Activated effector memory CD4-positive, alpha-beta T cell treated with Interleukin-2 at 50 U/mL for 16 hours (primary cell): Measurements from ENCODE around the gene TIMM44.

Experiments used
- DNase-seq: peaks from one replicate; pipeline ENCODE4 v3.0.0-alpha.2; 2020

TIMM44 gene

GRCh38 chr19:7912697-7913564 is 30.5 kb downstream of the TIMM44 start:
- DNase-seq, result no peak

DNA sequence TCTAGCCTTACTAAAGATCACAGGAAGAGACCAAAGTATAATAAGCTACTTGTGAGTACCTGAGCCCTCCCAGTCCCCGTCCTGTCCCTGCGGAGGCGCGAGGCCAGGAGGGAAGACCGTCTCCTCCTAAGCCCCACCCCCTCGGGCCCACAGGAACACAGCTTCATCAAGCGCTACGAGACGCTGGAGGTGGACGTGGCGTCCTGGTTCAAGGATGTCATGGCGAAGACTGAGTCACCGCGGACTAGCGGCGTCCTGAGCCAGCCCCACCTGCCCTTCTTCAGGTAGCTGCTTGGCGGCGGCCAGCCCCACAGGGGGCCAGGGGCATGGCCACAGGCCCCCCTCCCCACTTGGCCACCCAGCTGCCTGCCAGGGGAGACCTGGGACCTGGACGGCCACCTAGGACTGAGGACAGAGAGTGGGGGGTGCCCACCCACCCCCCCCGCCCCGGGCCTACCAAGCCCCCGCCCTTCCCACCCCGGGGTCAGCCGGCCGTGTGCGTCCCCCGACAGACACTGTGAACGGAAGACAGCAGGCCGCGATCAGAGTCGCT is 31.2 kb downstream of the TIMM44 start:
- DNase-seq, result no peak

DNA sequence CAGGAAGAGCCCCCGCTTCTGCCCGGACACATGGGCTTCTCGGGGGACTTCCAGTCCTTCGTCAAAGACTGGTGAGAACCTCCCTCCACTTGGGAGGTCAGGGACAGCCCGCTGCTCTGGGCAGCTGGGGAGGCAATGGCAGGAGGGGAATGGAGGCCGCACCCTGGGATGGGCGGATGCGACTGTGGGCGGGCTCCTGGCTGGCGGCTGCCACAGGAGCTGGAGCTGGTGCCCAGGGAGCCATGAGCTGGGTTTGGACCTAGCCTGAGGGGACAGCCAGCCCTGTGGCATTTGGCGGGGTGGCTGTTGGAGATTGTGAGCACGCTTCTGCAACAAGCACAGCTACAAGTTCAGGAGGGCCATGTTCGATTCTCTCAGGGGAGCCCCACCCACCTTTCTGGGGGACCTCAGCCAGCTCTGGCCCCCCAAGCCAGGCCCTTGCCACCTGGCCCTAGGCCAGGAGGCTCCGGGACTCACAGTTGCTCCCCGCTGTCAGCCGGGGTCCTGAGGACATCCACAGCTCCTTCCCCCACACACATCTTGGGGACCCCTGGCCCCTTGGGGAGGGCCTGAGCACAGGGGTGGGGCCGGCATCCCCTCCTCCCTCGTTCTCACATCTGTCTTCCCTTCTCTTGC is 31.8 kb downstream of the TIMM44 start:
- DNase-seq, result no peak

DNA sequence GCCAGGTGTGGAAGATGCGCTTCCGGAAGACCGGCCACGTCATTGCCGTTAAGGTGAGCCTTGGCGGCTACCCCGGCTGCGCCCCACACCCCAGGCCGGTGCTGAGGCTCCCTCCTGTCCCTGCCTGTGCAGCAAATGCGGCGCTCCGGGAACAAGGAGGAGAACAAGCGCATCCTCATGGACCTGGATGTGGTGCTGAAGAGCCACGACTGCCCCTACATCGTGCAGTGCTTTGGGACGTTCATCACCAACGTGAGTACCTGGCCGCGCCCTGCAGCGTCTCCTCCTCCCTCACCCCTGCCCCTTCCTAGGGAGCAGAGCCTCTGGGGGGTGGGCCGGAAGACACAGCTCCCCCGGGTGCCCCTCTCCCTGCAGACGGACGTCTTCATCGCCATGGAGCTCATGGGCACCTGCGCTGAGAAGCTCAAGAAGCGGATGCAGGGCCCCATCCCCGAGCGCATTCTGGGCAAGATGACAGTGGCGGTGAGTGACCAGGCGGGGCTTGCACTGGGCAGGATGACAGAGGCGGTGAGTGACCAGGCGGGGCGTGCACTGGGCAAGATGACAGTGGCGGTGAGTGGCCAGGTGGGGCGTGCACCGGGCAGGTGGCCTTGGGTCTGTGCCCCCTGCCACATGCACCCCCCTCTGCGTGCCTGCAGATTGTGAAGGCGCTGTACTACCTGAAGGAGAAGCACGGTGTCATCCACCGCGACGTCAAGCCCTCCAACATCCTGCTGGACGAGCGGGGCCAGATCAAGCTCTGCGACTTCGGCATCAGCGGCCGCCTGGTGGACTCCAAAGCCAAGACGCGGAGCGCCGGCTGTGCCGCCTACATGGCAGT is 32.9 kb downstream of the TIMM44 start:
- DNase-seq, result no peak

DNA sequence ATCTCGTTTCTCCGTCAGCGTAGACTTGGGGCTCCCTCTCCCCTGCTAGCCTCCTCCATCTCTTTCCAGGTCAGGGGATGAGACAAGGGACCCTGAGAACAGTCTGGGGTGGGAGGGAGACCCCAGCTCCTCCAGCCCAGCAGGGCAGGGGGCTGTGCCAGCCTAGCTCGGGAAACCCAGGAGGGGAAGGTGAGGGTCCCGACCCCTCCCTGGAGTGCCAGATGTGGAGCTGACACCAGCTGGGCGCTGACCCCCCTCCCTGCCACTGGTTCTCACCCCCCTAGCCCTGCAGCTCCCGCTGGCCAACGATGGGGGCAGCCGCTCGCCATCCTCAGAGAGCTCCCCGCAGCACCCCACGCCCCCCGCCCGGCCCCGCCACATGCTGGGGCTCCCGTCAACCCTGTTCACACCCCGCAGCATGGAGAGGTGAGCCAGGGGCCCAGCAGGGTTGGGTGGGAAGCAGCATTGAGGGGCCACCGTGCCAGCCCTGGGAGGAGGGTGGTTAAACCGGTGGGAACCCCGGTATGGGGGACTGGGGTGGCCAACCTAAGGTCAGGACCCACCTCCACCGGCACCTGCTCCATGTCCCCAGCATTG is 33.9 kb downstream of the TIMM44 start:
- DNase-seq, result no peak

DNA sequence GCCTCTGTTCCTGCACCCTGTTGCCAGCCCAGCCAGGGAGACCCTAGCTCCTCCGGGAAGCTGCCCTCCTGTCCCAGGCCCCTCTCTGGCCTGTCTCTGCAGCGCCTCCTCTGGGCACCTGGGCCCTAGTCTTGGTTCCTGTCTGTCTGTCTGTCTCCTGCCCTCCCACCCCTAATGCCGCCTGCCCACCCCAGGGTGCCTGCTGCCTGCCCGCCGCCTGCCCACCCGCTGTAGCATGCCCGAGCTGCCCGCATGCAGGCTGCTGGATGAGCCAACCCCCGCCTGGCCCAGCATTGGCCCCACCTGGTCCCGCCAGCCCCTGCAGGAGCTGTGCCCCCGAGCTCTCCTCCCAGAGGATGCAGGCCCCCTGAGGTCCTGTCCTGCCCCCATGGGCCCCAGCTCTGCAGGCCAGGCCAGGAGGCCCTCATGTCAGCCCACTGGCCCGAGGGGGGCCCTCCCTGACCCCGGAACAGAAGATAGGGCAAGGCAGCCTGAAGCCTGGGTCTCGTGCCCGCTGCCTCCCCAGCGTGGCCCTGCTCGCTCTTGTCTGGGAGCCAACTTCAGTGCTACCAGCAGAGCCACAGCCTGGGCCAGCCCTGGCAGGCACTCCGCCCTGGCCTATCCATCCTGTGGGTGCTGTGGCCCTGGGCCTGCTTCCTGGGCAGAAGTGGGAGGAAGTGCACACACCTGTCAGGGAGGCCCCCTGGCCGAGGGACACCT is 34.6 kb downstream of the TIMM44 start:
- no peak for DNase-seq

- no peak for DNase-seq
Measured at GRCh38 chr19:7908078-7908699, 35.3 kb downstream of the TIMM44 start.

- no peak for DNase-seq
Measured at GRCh38 chr19:7907544-7907943, 35.9 kb downstream of the TIMM44 start.

- no peak for DNase-seq
Measured at GRCh38 chr19:7907122-7907521, 36.3 kb downstream of the TIMM44 start.

DNA sequence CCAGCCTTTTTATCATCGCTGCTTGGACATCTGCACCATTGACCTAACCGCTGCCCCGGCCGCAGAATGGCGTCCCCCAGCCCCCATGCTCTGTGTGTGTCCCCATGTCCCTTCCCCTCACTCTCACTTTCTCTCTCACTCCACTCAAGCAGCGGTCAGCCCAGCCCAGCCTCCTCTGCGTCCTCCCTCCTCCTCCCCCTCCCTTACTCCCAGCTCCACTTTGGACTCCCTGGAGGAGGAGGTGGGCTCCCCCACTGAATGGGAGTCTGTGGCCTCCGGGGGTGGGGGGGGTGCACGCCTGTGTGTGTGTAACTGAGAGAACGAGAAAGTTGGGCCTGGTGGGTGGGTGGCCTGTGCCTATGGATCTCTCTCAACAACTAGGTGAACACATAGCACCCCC is 37.6 kb downstream of the TIMM44 start:
- DNase-seq, result no peak

DNA sequence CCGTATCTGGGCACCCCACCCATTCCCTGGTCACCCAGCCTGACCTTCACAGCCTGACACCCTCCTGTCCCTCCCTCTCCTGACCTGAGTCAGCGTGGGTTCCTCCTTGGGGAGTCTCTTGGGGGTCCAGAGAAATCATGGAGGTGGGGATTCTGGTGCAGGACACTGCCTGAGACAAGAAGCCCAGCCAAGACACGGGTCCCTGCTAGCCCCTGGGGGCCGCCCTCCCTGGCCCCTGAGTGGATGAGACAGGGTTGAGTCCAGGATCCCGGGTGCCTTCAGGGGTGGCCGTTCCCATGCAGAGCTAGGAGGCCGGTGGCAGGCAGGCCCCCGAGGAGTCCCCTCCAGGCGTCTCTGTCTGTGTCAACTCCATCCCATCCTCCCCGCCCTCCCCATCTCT is 38.2 kb downstream of the TIMM44 start:
- DNase-seq, result no peak

DNA sequence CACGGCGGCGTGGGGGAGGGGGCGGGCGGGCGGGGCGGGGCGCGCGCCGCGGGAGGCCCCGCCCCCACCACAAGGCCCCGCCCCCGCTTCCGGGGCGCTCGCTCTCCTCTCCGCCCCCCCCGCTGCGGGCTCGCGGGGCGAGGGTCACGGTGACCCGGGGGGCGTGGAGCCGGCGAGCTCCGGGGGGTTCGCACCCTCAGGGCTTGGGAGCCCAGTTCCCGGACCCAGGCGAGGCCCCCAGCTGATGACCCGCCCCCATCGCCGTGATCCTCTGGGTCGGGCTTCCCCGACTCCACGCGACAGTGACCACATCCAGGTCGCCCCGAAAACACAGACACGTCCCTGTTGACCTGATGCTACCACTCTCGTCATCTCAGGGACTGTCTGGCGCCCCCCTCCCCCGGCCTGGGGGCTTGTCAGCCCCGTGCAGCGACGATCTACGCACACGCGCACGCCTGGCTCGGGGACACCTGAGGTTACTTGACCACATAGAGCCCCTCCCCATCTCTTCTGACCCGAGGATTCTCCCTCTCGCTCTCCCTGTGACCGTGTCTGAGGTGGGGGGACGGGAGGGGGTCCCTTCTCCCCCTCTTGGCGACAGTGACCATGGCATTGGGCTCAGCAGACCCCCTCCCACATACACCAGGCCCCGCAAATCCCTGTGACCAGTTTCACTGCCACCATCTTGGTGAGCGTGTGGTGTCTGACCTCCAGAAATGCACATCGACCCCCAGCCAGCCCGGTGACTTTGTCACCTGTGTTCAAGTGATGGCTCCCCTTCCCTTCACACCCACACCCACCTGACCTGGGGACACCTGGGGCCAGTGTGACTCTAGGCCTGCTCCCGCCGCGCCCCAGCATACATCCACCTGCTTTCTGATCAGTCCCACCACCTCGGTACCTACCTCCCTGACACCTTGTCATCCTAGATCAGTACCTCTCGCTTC is 39.1 kb downstream of the TIMM44 start:
- peak; percentile 53 for DNase-seq

GRCh38 chr19:7903244-7904073 is 40.0 kb downstream of the TIMM44 start, which contains the start of gene MAP2K7:
MAP2K7 (plus strand) TSS chr19:7903877; CDS start chr19:7903945, 68 bp downstream.
- peak; percentile 100 for DNase-seq

DNA sequence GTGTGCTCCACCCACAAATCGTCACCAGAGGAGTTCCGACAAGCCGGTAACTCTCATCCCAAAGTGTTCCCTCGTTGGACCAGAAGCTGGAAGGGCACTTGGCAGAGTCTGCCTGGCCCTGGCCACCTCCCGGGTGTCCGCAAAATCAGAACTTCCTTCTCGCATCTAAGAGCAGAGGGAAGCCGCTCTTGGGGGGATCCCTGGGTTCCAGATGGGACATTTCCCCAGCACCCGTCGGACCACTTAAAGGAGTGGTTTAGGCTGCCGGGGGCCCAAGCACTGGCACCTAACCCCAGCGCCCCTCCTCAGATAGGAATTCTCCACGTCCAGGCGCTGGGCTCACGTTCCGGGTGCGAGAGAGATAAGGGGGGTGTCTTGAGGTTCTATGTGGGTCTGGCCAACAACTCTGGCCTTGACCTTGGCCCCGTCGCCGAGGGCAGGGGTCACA is 40.6 kb downstream of the TIMM44 start:
- DNase-seq, result no peak

- DNase-seq, result no peak
Measured at GRCh38 chr19:7901337-7901736, 42.1 kb downstream of the TIMM44 start.

DNA sequence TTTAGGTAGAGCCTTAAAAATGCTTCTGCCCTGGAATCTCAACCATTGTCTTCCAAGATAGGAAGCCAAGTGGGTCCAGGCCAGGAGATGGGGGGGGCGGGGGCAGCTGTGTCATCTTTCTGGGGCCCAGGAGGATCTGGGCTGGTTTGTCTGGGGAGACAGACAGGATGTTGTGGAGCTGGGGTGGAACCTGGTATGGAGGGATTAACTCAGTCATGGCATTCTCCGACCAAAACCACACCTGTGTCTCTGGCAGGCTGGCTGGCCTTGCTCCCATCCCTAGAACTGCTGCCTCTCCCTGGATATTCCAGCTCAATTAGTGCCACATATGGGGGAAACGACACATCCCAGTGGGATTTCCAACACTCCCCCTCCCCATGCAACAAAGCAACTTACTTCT is 42.5 kb downstream of the TIMM44 start:
- no peak for DNase-seq

- DNase-seq, result no peak
Measured at GRCh38 chr19:7900401-7900870, 43.0 kb downstream of the TIMM44 start.

DNA sequence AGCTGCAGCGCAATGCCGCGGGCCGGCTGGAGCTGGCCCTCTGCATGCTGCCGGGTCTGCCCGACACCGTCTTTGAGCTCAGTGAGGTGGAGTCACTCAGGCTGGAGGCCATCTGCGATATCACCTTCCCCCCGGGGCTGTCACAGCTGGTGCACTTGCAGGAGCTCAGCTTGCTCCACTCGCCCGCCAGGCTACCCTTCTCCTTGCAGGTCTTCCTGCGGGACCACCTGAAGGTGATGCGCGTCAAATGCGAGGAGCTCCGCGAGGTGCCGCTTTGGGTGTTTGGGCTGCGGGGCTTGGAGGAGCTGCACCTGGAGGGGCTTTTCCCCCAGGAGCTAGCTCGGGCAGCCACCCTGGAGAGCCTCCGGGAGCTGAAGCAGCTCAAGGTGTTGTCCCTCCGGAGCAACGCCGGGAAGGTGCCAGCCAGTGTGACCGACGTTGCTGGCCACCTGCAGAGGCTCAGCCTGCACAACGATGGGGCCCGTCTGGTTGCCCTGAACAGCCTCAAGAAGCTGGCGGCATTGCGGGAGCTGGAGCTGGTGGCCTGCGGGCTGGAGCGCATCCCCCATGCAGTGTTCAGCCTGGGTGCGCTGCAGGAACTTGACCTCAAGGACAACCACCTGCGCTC is 43.6 kb downstream of the TIMM44 start:
- DNase-seq, result no peak

DNA sequence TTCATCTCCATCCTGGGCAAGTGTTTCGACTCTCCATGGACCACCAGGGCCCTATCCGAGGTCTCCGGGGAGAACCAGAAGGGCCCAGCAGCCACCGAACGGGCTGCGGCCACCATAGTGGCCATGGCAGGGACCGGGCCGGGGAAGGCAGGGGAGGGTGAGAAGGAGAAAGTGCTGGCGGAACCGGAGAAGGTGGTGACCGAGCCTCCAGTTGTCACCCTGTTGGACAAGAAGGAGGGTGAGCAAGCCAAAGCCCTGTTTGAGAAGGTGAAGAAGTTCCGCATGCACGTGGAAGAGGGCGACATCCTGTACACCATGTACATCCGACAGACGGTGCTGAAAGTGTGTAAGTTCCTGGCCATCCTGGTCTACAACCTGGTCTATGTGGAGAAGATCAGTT is 44.5 kb downstream of the TIMM44 start:
- DNase-seq, result no peak
